ENCODE results near the gene RAB27A. TPM values are rescaled to one million over a fixed set of nuclear protein-coding genes. Genes with fewer than 3 reads are reported as not detected.
A peak's percentile ranks its signal among the peaks of the same experiment; 100 is the strongest.

RAB27A gene
- total and polyA plus RNA-seq, 10 of the 15 experiments (the other 5 are each of a cell fraction or from before 2014, with no cell fraction given) = 13.3 to 139 (median 35.2) TPM

- TF ChIP-seq MXI1 (IDR thresholded peaks at IDR 0.05; ENCODE audit: low read depth, low read length) (no peak), ZZZ3 (IDR thresholded peaks at IDR 0.05; ENCODE audit: control insufficient read depth, insufficient read length, low read depth) (no peak), ZBTB4 (CRISPR knock-in tag; IDR thresholded peaks at IDR 0.05) (no peak), FOXK2 (IDR thresholded peaks at IDR 0.05) (no peak), PAX5 (IDR thresholded peaks at IDR 0.05; ENCODE audit: borderline replicate concordance, low read depth, low read length) (no peak), PML (IDR thresholded peaks at IDR 0.05; ENCODE audit: low read length) (0 out of 2 replicates have a peak, but pooled peaks have one; percentile 50), BHLHE40 (IDR thresholded peaks at IDR 0.05; ENCODE audit: borderline replicate concordance in 1 of 2, low read depth in 2 of 2, low read length in 1 of 2) (peak in 1 of 2 experiments; percentile 13; a peak in 1 of 4 replicates), SRF (IDR thresholded peaks at IDR 0.05; ENCODE audit: low read depth in 2 of 2, low read length in 2 of 2) (peak; percentile 69 to 98), EP300 (IDR thresholded peaks at IDR 0.05; ENCODE audit: borderline replicate concordance in 1 of 2, control insufficient read depth in 1 of 2, low read depth in 2 of 2, low read length in 2 of 2) (no peak), POLR2A (IDR thresholded peaks at IDR 0.05; ENCODE audit: low read depth, low read length) (no peak), NFIC (IDR thresholded peaks at IDR 0.05; ENCODE audit: low read depth, low read length) (peak; percentile 38; the same call in 1 of the 2 replicates), BCL11A (IDR thresholded peaks at IDR 0.05; ENCODE audit: low read depth, low read length) (no peak), IRF3 (IDR thresholded peaks at IDR 0.05) (no peak), TBL1XR1 (IDR thresholded peaks at IDR 0.05; ENCODE audit: low read depth, low read length) (no peak), CEBPZ (IDR thresholded peaks at IDR 0.05; ENCODE audit: low read depth, low read length) (no peak), CREM (IDR thresholded peaks at IDR 0.05; ENCODE audit: low read depth) (peak; percentile 32; the same call in 1 of the 2 replicates), ZBTB11 (CRISPR knock-in tag; IDR thresholded peaks at IDR 0.05) (no peak), YY1 (IDR thresholded peaks at IDR 0.05; ENCODE audit: low read depth, low read length) (no peak), FOS (IDR thresholded peaks at IDR 0.05; ENCODE audit: borderline replicate concordance, extremely low read depth, insufficient read length) (no peak), RFX5 (IDR thresholded peaks at IDR 0.05; ENCODE audit: low read depth, low read length) (no peak)
Observed at GRCh38 chr15:55224892-55225291, 64.7 kb downstream of the RAB27A start (continued).
